ENCODE measurements around the gene SAMMSON. TPM values are rescaled to one million over a fixed set of nuclear protein-coding genes. Genes with fewer than 3 reads are reported as not detected.

The SAMMSON gene
- total and polyA plus RNA-seq, 2 donors (not counting 1 experiment from before 2014, with no cell fraction given) = not detected

DNA sequence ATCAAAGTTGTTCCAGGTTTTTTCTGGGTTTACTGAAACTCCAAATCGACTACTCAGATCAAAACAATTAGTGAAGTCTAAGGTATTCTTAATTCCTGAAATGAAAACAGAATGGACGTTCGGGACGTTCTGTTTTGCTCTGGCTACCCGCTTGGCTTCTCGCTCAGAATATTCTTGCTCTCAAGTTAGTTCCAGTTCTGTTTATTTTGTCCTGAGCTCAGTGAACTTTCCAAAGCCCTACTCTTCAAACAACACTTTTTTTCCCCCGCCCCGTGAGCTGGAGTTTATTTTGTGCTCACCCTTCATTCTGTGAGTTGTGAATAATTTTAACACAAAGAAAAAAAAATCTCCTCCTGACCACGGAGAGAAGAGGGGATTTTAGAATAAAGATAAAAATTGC, 72.6 kb downstream of the SAMMSON start:
- no peaks in the 10 kb centered on the region for H3K9me3 Mint-ChIP-seq (ENCODE audit: insufficient read depth)
- H3K9me3 ChIP-seq (ENCODE audit: control extremely low read depth in 1 of 3, control insufficient read depth in 2 of 3, insufficient read depth in 1 of 3, low read length in 2 of 3) = no peaks in the 10 kb centered on the region
- 18% methylated on average over 5 of the region's 9 CpGs for WGBS (ENCODE audit: insufficient coverage)
- ATAC-seq (ENCODE audit: low read depth) (no peak), DNase-seq (no peak)
- POLR2A ChIA-PET = no interaction called here
- no peak overlapping the region for H3K9ac ChIP-seq (ENCODE audit: low read length)
- no peak overlapping the region for H2AFZ ChIP-seq (ENCODE audit: insufficient read depth, low read depth, low read length, poor library complexity, severe bottlenecking)
- H3K27me3 ChIP-seq (replicated peaks in 1 of 4; ENCODE audit: control extremely low read depth in 1 of 4, control insufficient read depth in 3 of 4, insufficient read depth in 4 of 4, low read length in 3 of 4) = peaks cover 0 to 6% (median 2%) of the 10 kb centered on the region in 4 experiments
- H3K36me3 ChIP-seq (replicated peaks in 1 of 2; ENCODE audit: control extremely low read depth in 1 of 2, control insufficient read depth in 1 of 2, extremely low read depth in 1 of 2, insufficient read depth in 2 of 2, low read length in 1 of 2) = no peaks in the 10 kb centered on the region
- no peak overlapping the region for H3K27ac Mint-ChIP-seq
- TF ChIP-seq EZH2 (IDR thresholded peaks at IDR 0.05; ENCODE audit: borderline replicate concordance, insufficient read depth, low read depth, low read length, poor library complexity, severe bottlenecking) = no peak
- TF ChIP-seq, protein P1, sequence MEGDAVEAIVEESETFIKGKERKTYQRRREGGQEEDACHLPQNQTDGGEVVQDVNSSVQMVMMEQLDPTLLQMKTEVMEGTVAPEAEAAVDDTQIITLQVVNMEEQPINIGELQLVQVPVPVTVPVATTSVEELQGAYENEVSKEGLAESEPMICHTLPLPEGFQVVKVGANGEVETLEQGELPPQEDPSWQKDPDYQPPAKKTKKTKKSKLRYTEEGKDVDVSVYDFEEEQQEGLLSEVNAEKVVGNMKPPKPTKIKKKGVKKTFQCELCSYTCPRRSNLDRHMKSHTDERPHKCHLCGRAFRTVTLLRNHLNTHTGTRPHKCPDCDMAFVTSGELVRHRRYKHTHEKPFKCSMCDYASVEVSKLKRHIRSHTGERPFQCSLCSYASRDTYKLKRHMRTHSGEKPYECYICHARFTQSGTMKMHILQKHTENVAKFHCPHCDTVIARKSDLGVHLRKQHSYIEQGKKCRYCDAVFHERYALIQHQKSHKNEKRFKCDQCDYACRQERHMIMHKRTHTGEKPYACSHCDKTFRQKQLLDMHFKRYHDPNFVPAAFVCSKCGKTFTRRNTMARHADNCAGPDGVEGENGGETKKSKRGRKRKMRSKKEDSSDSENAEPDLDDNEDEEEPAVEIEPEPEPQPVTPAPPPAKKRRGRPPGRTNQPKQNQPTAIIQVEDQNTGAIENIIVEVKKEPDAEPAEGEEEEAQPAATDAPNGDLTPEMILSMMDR (IDR thresholded peaks at IDR 0.05) = no peak
- intact Hi-C loops (cut with micrococcal nuclease) = no loop called here
- no peak overlapping the region for H3K4me3 ChIP-seq (ENCODE audit: control extremely low read depth in 1 of 5, extremely low read depth in 1 of 5, insufficient read depth in 1 of 5, low read depth in 2 of 5, low read length in 4 of 5)
- no peaks in the 10 kb centered on the region for H3K79me2 ChIP-seq (ENCODE audit: control insufficient read depth, insufficient read depth, low read length)
- no peak overlapping the region for H3K4me3 Mint-ChIP-seq
- H3K4me2 ChIP-seq (replicated peaks; ENCODE audit: low read depth, low read length, poor library complexity, severe bottlenecking) = no peak overlapping the region
- no peak overlapping the region for H3K27ac ChIP-seq (ENCODE audit: low read length in 2 of 2)
- H3K4me1 ChIP-seq (ENCODE audit: control insufficient read depth in 2 of 2, insufficient read depth in 2 of 2, low read length in 2 of 2) = no peaks in the 10 kb centered on the region
- peaks cover 43% of the 10 kb centered on the region for H3K27me3 Mint-ChIP-seq
- no peaks in the 10 kb centered on the region for H3K4me1 Mint-ChIP-seq
- CTCF ChIA-PET = no interaction called here
- no peaks in the 10 kb centered on the region for H4K20me1 ChIP-seq (ENCODE audit: control insufficient read depth, insufficient read depth, low read length, poor library complexity, severe bottlenecking)

- ChIA-PET CTCF (no interaction called here), POLR2A (no interaction called here)
- no peak overlapping the region for H3K4me3 Mint-ChIP-seq
- intact Hi-C loops (cut with micrococcal nuclease) = no loop called here
- no peaks in the 10 kb centered on the region for H3K36me3 ChIP-seq (replicated peaks in 1 of 2; ENCODE audit: control extremely low read depth in 1 of 2, control insufficient read depth in 1 of 2, extremely low read depth in 1 of 2, insufficient read depth in 2 of 2, low read length in 1 of 2)
- H3K9me3 ChIP-seq (ENCODE audit: control extremely low read depth in 1 of 3, control insufficient read depth in 2 of 3, insufficient read depth in 1 of 3, low read length in 2 of 3) = no peaks in the 10 kb centered on the region
- no peak overlapping the region for H3K27ac ChIP-seq (ENCODE audit: low read length in 2 of 2)
- H4K20me1 ChIP-seq (ENCODE audit: control insufficient read depth, insufficient read depth, low read length, poor library complexity, severe bottlenecking) = no peaks in the 10 kb centered on the region
- no peak for DNase-seq
- H3K27me3 Mint-ChIP-seq = peaks cover 42% of the 10 kb centered on the region
- H3K27ac Mint-ChIP-seq = no peak overlapping the region
- no peak overlapping the region for H3K9ac ChIP-seq (ENCODE audit: low read length)
- H2AFZ ChIP-seq (ENCODE audit: insufficient read depth, low read depth, low read length, poor library complexity, severe bottlenecking) = no peak overlapping the region
- peaks cover 0 to 6% (median 2%) of the 10 kb centered on the region in 4 experiments for H3K27me3 ChIP-seq (replicated peaks in 1 of 4; ENCODE audit: control extremely low read depth in 1 of 4, control insufficient read depth in 3 of 4, insufficient read depth in 4 of 4, low read length in 3 of 4)
- no peaks in the 10 kb centered on the region for H3K4me1 ChIP-seq (ENCODE audit: control insufficient read depth in 2 of 2, insufficient read depth in 2 of 2, low read length in 2 of 2)
- TF ChIP-seq, protein P1 (IDR thresholded peaks at IDR 0.05) = no peak
- no peak for TF ChIP-seq EZH2 (IDR thresholded peaks at IDR 0.05; ENCODE audit: borderline replicate concordance, insufficient read depth, low read depth, low read length, poor library complexity, severe bottlenecking)
- H3K79me2 ChIP-seq (ENCODE audit: control insufficient read depth, insufficient read depth, low read length) = no peaks in the 10 kb centered on the region
- H3K4me1 Mint-ChIP-seq = no peaks in the 10 kb centered on the region
- H3K4me3 ChIP-seq (ENCODE audit: control extremely low read depth in 1 of 5, extremely low read depth in 1 of 5, insufficient read depth in 1 of 5, low read depth in 2 of 5, low read length in 4 of 5) = no peak overlapping the region
- WGBS (ENCODE audit: insufficient coverage) = no CpG with 5 or more reads among the region's 2 CpGs
- no peak overlapping the region for H3K4me2 ChIP-seq (replicated peaks; ENCODE audit: low read depth, low read length, poor library complexity, severe bottlenecking)
- ATAC-seq (ENCODE audit: low read depth) = no peak
- H3K9me3 Mint-ChIP-seq (ENCODE audit: insufficient read depth) = no peaks in the 10 kb centered on the region
These were observed 73.2 kb downstream of the SAMMSON start for GRCh38 chr3:70072754-70073153.
